HG03354 (cell line): ENCODE data around the gene MAML2.

Experiments used
- ATAC-seq: cut with Tn5 transposase; IDR thresholded peaks from one replicate; pipeline ENCODE4 v1.9.1; 2021; ENCODE audit warnings: mild to moderate bottlenecking; ENCODE audit not compliant: unreplicated experiment, poor library complexity, severe bottlenecking

Gene MAML2

GRCh38 chr11:96119211-96119610 is 223.8 kb downstream of the MAML2 start:
- no peak for ATAC-seq

GRCh38 chr11:96116376-96116775 is 226.6 kb downstream of the MAML2 start:
- no peak for ATAC-seq

- no peak for ATAC-seq
Observed at GRCh38 chr11:96114178-96115064, 228.6 kb downstream of the MAML2 start.

DNA sequence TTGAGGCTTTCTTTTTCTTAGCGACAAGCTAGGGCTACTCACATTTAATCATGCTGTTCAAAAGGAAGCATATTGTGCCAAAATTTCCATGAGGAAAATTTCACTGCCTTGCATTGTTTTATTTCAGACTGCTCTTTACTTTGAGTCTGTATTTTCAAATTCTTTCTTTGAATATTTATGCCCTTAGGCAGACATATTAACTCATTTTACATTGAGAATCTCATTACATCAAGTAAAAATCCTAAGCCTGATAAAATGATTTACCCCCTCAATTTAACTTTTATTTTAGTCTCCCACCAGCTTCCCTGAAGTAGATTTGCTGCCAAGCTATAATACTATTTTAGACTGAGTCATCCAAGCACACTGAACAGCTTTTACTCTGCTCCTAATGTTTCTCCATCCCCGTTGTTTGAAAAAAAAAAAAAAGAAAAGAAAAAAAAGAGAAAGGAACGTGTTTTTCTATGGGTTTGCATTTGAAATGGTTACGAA is 229.8 kb downstream of the MAML2 start:
- ATAC-seq: no peak

DNA sequence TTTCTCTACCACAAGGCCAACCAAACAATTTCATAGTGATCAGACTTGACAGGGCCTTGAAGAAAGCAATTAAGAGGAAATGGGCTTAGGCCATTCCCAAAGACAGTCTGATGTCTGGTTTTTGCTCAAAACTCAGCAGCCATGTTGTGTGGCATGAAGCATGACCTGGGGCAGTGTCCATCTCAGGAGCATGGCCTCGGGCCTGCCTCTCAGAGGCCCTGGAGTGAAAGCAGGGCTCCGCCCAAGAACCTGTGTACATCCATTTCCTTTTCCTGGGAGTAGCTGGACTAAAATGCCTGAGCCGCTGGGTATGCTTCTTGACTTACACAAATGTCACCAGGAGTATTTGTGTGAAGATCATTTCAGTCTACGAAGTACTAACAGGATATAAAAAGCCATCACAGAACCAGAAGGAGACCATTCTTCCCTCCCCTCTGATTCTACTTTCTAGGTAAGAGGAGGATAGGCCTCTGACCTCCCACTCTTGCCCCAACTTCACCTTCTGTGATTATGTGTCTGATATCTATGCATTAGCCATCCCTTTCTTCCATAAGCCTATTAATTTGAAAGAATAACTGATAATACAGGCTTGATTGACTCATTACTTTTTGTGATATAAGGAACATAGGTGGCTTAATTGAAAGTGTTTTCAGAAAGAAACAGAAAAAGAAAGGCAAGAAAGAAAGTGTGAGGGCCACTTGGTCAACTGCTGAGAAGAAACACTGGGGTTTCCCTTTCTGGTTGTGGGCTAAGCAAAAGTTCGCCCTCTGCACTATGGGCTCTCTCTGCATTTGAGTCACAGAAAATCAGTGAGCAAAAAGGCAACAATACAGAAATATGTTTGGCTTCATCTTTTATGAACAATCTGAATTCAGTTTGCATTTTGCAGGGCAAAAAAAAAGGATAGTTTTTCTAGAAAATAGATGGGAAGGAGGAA is 230.5 kb downstream of the MAML2 start:
- ATAC-seq: peak; percentile 94

GRCh38 chr11:96111308-96111707 is 231.7 kb downstream of the MAML2 start:
- no peak for ATAC-seq

DNA sequence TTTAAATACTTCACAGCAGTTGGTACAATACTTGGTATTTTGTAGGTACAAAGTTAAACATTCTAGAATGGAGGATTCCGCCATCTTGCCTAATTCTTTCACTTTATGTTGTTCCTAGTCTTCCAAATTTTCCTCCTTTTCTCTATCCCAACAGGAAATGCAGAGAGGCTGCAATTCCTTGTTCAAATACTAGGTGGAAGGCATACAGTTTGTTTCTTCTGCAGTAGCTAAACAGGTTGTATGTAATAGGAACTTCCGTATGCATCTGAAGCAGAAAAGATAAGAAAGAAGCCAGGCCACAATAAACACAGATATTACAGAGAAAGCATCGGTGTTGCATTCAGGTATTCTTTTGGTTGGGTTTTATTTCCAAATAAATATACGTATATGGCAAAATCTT is 232.7 kb downstream of the MAML2 start:
- no peak for ATAC-seq

GRCh38 chr11:96109331-96110030 is 233.5 kb downstream of the MAML2 start:
- no peak for ATAC-seq

- ATAC-seq: no peak
Observed at GRCh38 chr11:96107143-96107824, 235.7 kb downstream of the MAML2 start.

- no peak for ATAC-seq
Observed at GRCh38 chr11:96106645-96107044, 236.3 kb downstream of the MAML2 start.

DNA sequence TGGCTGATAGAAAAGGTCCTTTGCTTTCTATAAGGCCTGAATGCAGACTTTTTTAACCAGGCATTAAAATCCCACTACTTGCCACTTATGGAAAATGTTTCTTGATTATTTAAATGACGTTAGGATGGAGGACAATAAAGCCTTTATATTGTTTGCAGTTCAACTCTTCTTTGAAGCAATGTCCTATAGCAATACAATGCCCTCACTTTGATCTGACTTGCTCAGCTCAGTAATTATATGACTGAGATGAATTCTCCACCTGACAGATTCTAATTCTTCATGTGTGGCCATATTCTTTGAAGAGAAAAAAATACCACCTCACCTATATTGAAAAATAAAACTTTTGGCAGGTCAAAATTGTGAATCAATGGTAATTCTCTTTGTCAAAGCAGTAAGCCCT is 237.1 kb downstream of the MAML2 start:
- ATAC-seq: no peak

- ATAC-seq: peak; percentile 55
Observed at GRCh38 chr11:96105197-96105895, 237.6 kb downstream of the MAML2 start.

- ATAC-seq: no peak
Observed at GRCh38 chr11:96104496-96104895, 238.5 kb downstream of the MAML2 start.

DNA sequence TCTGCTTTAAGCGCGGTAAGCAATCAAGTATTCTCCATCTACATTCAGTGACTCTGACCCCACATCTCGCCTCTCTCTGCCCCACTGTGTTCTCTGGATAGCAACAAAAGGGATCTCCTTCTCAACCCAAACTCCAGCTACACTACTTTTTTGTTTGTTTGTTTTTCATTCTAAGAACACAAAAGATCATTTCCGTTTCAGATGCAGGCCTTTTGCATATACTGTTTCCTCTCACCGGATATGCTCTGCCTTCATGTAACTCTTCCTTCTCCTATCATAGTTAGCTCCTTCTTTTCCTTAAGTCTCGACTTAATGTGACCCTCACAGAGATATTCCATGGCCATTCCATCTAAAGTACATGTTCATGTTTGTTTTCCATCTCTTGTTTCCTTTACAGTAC is 239.3 kb downstream of the MAML2 start:
- no peak for ATAC-seq

DNA sequence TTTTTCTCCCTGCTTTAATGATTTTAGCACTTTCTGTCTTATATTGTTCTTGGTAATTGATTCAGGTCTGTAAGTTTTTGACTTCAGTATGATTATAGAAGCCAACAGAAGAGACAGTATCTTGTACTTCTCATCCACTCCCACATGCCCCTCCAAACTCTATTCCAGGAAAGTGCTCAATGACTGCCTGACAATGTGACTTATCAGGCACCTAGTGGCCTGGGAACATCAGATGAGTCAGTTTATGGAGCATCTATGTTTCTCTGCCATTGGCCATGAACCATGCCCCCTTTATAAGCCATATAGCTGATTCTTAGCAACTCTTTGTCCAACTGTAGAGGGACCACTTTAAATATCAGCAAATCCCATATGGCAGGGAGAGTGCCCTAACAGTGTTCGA is 239.9 kb downstream of the MAML2 start:
- ATAC-seq: no peak

- ATAC-seq: no peak
Observed at GRCh38 chr11:96102664-96103078, 240.3 kb downstream of the MAML2 start.

DNA sequence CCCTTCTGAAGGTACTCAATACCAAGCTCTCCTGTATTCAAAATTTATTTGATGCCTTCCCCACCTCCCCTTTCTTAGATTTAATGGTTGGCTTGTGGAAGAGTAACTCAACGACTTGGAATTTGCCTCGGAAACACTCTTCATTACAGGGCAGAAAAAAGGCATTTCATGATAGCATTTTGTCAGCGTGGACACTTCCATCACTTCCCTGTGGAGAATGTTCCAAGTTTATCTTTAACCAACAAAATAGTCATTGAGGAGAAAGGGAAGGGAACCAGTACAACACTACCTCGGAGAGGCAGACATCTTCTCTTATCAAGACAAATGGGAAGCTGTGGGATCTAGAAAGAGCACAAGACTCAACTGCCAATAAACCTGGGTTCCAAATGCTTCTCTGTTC is 241.8 kb downstream of the MAML2 start:
- ATAC-seq: no peak

- ATAC-seq: no peak
Observed at GRCh38 chr11:96098511-96099241, 244.3 kb downstream of the MAML2 start.
